ENCODE measurements around the gene WDR72. TPM values are rescaled to one million over a fixed set of nuclear protein-coding genes. Genes with fewer than 3 reads are reported as not detected.

The WDR72 gene
- total RNA-seq, 1 donor from 2014 or later = 0.14 TPM

DNA sequence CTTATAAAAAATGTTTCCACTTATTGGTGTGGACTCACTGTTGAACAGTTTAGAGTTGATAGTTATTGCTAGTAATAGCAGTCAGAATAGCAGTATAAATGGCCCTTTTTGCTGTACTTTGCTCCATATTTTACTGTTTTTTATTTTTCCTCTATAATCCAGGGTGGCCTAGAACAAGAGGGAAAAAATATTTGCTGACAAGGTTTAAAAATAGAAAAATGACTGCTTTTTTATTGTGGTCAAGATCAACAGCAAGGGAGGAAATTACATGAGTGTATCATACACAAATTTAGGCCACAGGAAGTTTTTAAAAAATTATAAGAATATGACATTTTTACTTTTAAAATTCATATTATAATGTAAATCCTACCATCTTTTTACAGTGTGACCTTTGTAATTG lies 269.1 kb downstream of the WDR72 start:
- Histone ChIP-seq H3K27me3 (ENCODE audit: insufficient read depth, low read length) (no peaks in the 10 kb centered on the region), H3K79me2 (ENCODE audit: insufficient read depth, low read length) (no peaks in the 10 kb centered on the region), H3K4me1 (ENCODE audit: insufficient read depth, low read length) (no peaks in the 10 kb centered on the region), H3K9me3 (ENCODE audit: insufficient read depth, low read depth, low read length) (no peaks in the 10 kb centered on the region), H4K20me1 (ENCODE audit: insufficient read depth, low read length) (no peaks in the 10 kb centered on the region), H3K9ac (ENCODE audit: low read length) (no peak overlapping the region), H3K4me2 (ENCODE audit: low read length) (no peak overlapping the region), H3K36me3 (ENCODE audit: insufficient read depth, low read length) (no peaks in the 10 kb centered on the region), H3K27ac (ENCODE audit: low read depth, low read length) (no peak overlapping the region), H3K4me3 (ENCODE audit: insufficient read depth, low read depth, low read length) (no peak overlapping the region), H2AFZ (ENCODE audit: low read depth, low read length) (no peak overlapping the region)
- no peaks in the 10 kb centered on the region for H3K4me1 Mint-ChIP-seq (ENCODE audit: low read depth, unreplicated experiment)
- H3K9me3 Mint-ChIP-seq (ENCODE audit: unreplicated experiment) = peaks cover 2% of the 10 kb centered on the region
- TF ChIP-seq EZH2 (IDR thresholded peaks at IDR 0.05; ENCODE audit: insufficient read depth, low read length) = no peak
- TF ChIP-seq, protein P1, sequence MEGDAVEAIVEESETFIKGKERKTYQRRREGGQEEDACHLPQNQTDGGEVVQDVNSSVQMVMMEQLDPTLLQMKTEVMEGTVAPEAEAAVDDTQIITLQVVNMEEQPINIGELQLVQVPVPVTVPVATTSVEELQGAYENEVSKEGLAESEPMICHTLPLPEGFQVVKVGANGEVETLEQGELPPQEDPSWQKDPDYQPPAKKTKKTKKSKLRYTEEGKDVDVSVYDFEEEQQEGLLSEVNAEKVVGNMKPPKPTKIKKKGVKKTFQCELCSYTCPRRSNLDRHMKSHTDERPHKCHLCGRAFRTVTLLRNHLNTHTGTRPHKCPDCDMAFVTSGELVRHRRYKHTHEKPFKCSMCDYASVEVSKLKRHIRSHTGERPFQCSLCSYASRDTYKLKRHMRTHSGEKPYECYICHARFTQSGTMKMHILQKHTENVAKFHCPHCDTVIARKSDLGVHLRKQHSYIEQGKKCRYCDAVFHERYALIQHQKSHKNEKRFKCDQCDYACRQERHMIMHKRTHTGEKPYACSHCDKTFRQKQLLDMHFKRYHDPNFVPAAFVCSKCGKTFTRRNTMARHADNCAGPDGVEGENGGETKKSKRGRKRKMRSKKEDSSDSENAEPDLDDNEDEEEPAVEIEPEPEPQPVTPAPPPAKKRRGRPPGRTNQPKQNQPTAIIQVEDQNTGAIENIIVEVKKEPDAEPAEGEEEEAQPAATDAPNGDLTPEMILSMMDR (IDR thresholded peaks at IDR 0.05; ENCODE audit: insufficient read depth, low read depth, low read length) = no peak
- H3K36me3 Mint-ChIP-seq (ENCODE audit: low read depth, unreplicated experiment) = no peaks in the 10 kb centered on the region
- no peaks in the 10 kb centered on the region for H3K27me3 Mint-ChIP-seq (ENCODE audit: low read depth, unreplicated experiment)
- FAIRE-seq (no peak), DNase-seq (ENCODE audit: low read depth) (no peak)
- no peak overlapping the region for H3K4me3 Mint-ChIP-seq (ENCODE audit: unreplicated experiment)
- no peak overlapping the region for H3K27ac Mint-ChIP-seq (ENCODE audit: unreplicated experiment)

DNA sequence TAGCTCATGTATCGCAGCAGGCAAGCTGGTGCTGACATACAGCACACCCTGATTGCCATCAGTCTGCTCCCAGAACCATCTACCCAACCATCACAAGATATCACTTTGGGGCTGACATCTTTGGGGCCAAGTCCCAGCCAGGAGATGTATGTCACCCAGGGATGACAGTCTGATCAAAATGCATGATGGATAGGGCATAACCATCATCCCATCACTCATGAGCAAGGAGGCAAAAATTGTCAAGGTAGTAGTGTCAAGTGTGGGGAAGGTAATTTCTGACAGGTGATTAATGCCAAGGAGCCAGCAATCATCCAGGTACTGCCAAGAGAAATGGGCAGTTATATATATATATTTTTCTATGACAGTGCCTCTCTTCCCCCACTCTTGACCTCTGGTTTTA lies 277.4 kb downstream of the WDR72 start:
- Histone ChIP-seq H4K20me1 (ENCODE audit: insufficient read depth, low read length) (no peaks in the 10 kb centered on the region), H3K4me1 (ENCODE audit: insufficient read depth, low read length) (no peaks in the 10 kb centered on the region), H3K9me3 (ENCODE audit: insufficient read depth, low read depth, low read length) (no peaks in the 10 kb centered on the region), H3K79me2 (ENCODE audit: insufficient read depth, low read length) (no peaks in the 10 kb centered on the region), H3K4me2 (ENCODE audit: low read length) (no peak overlapping the region), H3K27me3 (ENCODE audit: insufficient read depth, low read length) (no peaks in the 10 kb centered on the region), H3K9ac (ENCODE audit: low read length) (no peak overlapping the region), H3K36me3 (ENCODE audit: insufficient read depth, low read length) (no peaks in the 10 kb centered on the region), H2AFZ (ENCODE audit: low read depth, low read length) (no peak overlapping the region), H3K27ac (ENCODE audit: low read depth, low read length) (no peak overlapping the region), H3K4me3 (ENCODE audit: insufficient read depth, low read depth, low read length) (no peak overlapping the region)
- DNase-seq (ENCODE audit: low read depth) (no peak), FAIRE-seq (no peak)
- no peak overlapping the region for H3K4me3 Mint-ChIP-seq (ENCODE audit: unreplicated experiment)
- TF ChIP-seq, protein P1 (IDR thresholded peaks at IDR 0.05; ENCODE audit: insufficient read depth, low read depth, low read length) = no peak
- TF ChIP-seq EZH2 (IDR thresholded peaks at IDR 0.05; ENCODE audit: insufficient read depth, low read length) = no peak
- H3K36me3 Mint-ChIP-seq (ENCODE audit: low read depth, unreplicated experiment) = no peaks in the 10 kb centered on the region
- H3K9me3 Mint-ChIP-seq (ENCODE audit: unreplicated experiment) = no peaks in the 10 kb centered on the region
- H3K27ac Mint-ChIP-seq (ENCODE audit: unreplicated experiment) = no peak overlapping the region
- H3K4me1 Mint-ChIP-seq (ENCODE audit: low read depth, unreplicated experiment) = no peaks in the 10 kb centered on the region
- peaks cover 5% of the 10 kb centered on the region for H3K27me3 Mint-ChIP-seq (ENCODE audit: low read depth, unreplicated experiment)

DNA sequence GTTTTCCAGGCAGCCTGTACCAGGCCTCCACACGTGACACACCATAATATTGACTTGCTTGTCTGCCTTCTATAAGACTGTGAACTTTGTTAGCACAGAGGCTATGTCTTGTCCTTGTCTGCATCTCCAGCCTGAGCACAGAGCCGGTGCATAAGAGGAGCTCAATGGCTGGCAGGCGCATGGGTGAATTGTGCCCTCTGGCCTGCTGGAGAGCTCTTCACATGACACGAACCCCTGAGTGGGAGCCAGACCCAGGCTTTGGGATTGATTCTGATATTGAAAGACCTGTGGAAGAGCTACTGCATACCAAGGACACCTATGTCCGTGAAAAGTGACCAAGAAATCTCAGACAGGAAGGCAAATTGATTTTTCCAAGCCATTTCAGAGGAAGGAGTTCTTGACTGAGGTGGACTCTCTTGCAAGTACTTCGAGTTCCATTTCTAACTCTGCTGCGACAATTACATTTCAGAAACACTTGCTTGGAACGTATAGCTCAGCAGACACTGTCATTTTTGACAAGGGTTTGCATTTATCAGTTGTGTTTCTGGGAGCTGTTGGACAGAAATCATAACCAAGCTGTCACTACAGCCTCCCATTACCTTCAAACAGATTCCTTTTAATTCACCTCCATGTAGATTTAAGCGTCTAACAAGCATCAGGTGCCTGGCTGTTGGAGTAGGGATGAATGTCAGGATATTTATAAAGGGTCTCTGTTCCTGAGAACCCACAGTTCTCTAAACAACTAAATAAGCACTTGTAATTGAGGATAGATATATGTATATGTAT lies 281.3 kb downstream of the WDR72 start:
- H3K27me3 Mint-ChIP-seq (ENCODE audit: low read depth, unreplicated experiment) = peaks cover 6% of the 10 kb centered on the region
- no peaks in the 10 kb centered on the region for H3K4me1 ChIP-seq (ENCODE audit: insufficient read depth, low read length)
- no peaks in the 10 kb centered on the region for H3K36me3 Mint-ChIP-seq (ENCODE audit: low read depth, unreplicated experiment)
- H3K4me1 Mint-ChIP-seq (ENCODE audit: low read depth, unreplicated experiment) = no peaks in the 10 kb centered on the region
- DNase-seq (ENCODE audit: low read depth) (no peak), FAIRE-seq (no peak)
- H3K4me3 ChIP-seq (ENCODE audit: insufficient read depth, low read depth, low read length) = no peak overlapping the region
- no peak overlapping the region for H3K27ac ChIP-seq (ENCODE audit: low read depth, low read length)
- no peak overlapping the region for H2AFZ ChIP-seq (ENCODE audit: low read depth, low read length)
- no peak overlapping the region for H3K4me2 ChIP-seq (ENCODE audit: low read length)
- H3K36me3 ChIP-seq (ENCODE audit: insufficient read depth, low read length) = no peaks in the 10 kb centered on the region
- no peaks in the 10 kb centered on the region for H4K20me1 ChIP-seq (ENCODE audit: insufficient read depth, low read length)
- no peaks in the 10 kb centered on the region for H3K27me3 ChIP-seq (ENCODE audit: insufficient read depth, low read length)
- H3K4me3 Mint-ChIP-seq (ENCODE audit: unreplicated experiment) = no peak overlapping the region
- H3K27ac Mint-ChIP-seq (ENCODE audit: unreplicated experiment) = no peak overlapping the region
- H3K9ac ChIP-seq (ENCODE audit: low read length) = no peak overlapping the region
- H3K79me2 ChIP-seq (ENCODE audit: insufficient read depth, low read length) = no peaks in the 10 kb centered on the region
- no peak for TF ChIP-seq EZH2 (IDR thresholded peaks at IDR 0.05; ENCODE audit: insufficient read depth, low read length)
- TF ChIP-seq, protein P1 (IDR thresholded peaks at IDR 0.05; ENCODE audit: insufficient read depth, low read depth, low read length) = no peak
- no peaks in the 10 kb centered on the region for H3K9me3 Mint-ChIP-seq (ENCODE audit: unreplicated experiment)
- H3K9me3 ChIP-seq (ENCODE audit: insufficient read depth, low read depth, low read length) = no peaks in the 10 kb centered on the region
